Gastroesophageal sphincter (tissue), 3 donors: Measurements from ENCODE around the gene VPS8.

Experiments
- CTCF ChIP-seq, 4 experiments: fragments of 200-600 bp in 2 of 4; fragments of 450-650 bp in 2 of 4; sonication (generic) in 1 of 4; IDR thresholded peaks; one replicate each; pipeline ENCODE4 v1.5.1; 2017 to 2019; ENCODE audit warnings: antibody characterized with exemption in 4 of 4, mild to moderate bottlenecking in 2 of 4, moderate library complexity in 2 of 4
- EP300 ChIP-seq: sonication (generic); formaldehyde crosslinking; IDR thresholded peaks from one replicate; pipeline ENCODE4 v1.6.1; 2017; ENCODE audit warnings: antibody characterized with exemption, mild to moderate bottlenecking
- POLR2A ChIP-seq, 2 donors: fragments of 450-650 bp; IDR thresholded peaks; one replicate each; pipeline ENCODE4 v1.6.1; 2017; ENCODE audit warnings: antibody characterized with exemption in 2 of 2, mild to moderate bottlenecking in 2 of 2, moderate library complexity in 1 of 2

GRCh38 chr3:184884359-184885017 is 72.5 kb downstream of the VPS8 start:
- TF ChIP-seq POLR2A (IDR thresholded peaks at IDR 0.05), result no peak
- TF ChIP-seq CTCF (IDR thresholded peaks at IDR 0.05), result no peak
- no peak for TF ChIP-seq EP300
